Muscle layer of duodenum (tissue), 2 donors: ENCODE data around the gene FPR2.

Experiments used
- H3K27ac ChIP-seq: one replicate; pipeline ENCODE4 v1.7.0; 2013; ENCODE audit warnings: mild to moderate bottlenecking, low read length
- H3K27me3 ChIP-seq: one replicate; pipeline ENCODE4 v1.7.0; 2013; ENCODE audit warnings: low read depth, mild to moderate bottlenecking, control low read depth, low read length
- H3K36me3 ChIP-seq, 2 donors: one replicate each; pipeline ENCODE4 v1.7.0; 2013; ENCODE audit warnings: low read length in 2 of 2, control low read depth in 1 of 2, mild to moderate bottlenecking in 1 of 2; ENCODE audit not compliant: insufficient read depth in 2 of 2, control insufficient read depth in 1 of 2
- H3K4me1 ChIP-seq, 2 donors: one replicate each; pipeline ENCODE4 v1.7.0; 2013; ENCODE audit warnings: low read length in 2 of 2, mild to moderate bottlenecking in 2 of 2, control low read depth in 1 of 2, moderate library complexity in 1 of 2; ENCODE audit not compliant: insufficient read depth in 2 of 2, control insufficient read depth in 1 of 2
- H3K4me3 ChIP-seq, 2 donors: one replicate each; pipeline ENCODE4 v1.7.0; 2013; ENCODE audit warnings: low read length in 2 of 2, low read depth in 1 of 2, mild to moderate bottlenecking in 1 of 2
- H3K9me3 ChIP-seq, 2 donors: one replicate each; pipeline ENCODE4 v1.7.0; 2013; ENCODE audit warnings: low read length in 2 of 2, control low read depth in 1 of 2, mild to moderate bottlenecking in 1 of 2; ENCODE audit not compliant: control insufficient read depth in 1 of 2
- donor health status: healthy.

FPR2 gene

DNA sequence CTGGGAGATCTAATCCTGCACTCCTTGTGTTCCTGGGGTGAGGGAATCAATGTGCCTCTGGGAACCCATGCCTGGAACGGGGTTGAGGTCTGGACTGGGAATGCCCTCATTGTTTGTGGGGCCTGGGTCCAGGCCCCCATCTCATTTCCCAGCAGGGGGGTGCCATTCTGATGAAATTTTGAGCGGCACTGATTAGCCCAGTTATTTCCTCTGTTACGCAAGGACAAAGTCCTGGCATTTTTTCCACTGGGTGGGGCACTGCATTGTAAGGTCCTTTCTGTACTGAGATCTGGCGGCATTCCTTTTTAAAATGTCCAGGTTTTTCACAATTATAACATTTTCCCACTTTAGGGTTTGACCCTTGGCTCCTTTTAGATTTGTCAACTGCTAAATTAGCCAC, 48.8 kb downstream of the FPR2 start:
- no peaks in the 10 kb centered on the region for H3K36me3 ChIP-seq
- peaks cover 4 to 5% of the 10 kb centered on the region in 2 donors for H3K9me3 ChIP-seq
- no peaks in the 10 kb centered on the region for H3K27me3 ChIP-seq
- no peak overlapping the region for H3K27ac ChIP-seq
- H3K4me3 ChIP-seq = no peak overlapping the region
- no peaks in the 10 kb centered on the region for H3K4me1 ChIP-seq

DNA sequence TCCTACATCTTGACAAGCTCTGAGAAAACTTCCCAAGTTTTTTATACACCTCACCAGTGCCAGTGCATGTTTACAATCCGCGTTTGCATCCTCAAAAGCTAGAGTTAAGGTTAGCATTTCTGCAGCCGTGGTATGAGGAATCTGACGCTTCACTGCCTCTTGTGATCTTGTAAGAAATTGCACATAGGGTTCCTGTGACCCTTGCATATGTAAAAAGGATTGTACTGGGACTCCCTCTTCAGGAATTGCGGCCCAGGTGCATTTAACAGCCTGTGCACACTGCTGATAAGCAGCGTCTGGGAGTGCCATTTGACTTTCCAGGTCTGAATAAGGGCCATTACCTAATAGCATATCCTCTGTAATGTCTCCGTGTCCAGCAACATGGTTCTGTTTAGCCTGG, 49.2 kb downstream of the FPR2 start:
- no peaks in the 10 kb centered on the region for H3K36me3 ChIP-seq
- H3K9me3 ChIP-seq = peaks cover 4 to 5% of the 10 kb centered on the region in 2 donors
- H3K27me3 ChIP-seq = no peaks in the 10 kb centered on the region
- no peak overlapping the region for H3K27ac ChIP-seq
- H3K4me3 ChIP-seq = no peak overlapping the region
- no peaks in the 10 kb centered on the region for H3K4me1 ChIP-seq

DNA sequence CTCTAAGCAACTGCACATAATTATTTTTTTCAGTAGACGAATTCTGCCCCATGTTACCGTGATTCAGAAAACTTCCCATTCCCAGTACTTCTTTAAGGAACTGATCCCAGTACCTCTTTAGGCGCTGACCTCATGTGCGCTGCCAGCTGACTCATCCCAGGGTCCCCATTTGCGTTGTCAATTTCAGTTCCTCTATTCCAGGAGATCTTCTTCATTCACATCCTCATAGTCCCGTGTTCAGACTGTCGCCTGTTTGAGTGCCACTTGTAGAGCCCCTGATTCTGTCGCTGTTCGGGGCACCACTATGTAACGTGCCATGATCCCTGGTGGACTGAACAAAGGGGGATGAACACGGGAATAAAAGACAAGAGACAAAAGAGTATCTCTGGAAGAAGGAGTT, 50.4 kb downstream of the FPR2 start:
- Histone ChIP-seq H3K4me1 (no peaks in the 10 kb centered on the region), H3K27ac (peak overlapping the region; percentile 41), H3K27me3 (no peaks in the 10 kb centered on the region), H3K4me3 (no peak overlapping the region), H3K9me3 (peaks cover 4 to 5% of the 10 kb centered on the region in 2 donors), H3K36me3 (no peaks in the 10 kb centered on the region)

DNA sequence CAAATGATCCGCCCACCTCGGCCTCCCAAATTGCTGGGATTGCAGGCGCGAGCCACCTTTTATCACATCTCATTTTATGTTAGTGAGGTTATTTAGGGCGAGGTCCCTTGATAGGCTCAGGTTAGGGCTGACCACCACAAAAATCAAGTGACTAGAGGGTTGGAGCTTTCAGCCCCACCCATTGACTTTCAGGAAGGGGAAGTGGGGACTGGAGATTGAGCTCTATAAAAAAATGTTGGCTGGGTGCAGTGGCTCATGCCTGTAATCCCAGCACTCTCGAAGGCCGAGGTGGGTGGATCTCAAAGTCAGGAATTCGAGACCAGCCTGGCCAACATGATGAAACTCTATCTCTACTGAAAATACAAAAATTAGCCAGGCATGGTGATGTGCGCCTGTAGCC, 54.1 kb downstream of the FPR2 start:
- Histone ChIP-seq H3K27me3 (no peaks in the 10 kb centered on the region), H3K36me3 (no peaks in the 10 kb centered on the region), H3K9me3 (peaks cover 4 to 5% of the 10 kb centered on the region in 2 donors), H3K4me1 (no peaks in the 10 kb centered on the region), H3K4me3 (no peak overlapping the region), H3K27ac (no peak overlapping the region)

DNA sequence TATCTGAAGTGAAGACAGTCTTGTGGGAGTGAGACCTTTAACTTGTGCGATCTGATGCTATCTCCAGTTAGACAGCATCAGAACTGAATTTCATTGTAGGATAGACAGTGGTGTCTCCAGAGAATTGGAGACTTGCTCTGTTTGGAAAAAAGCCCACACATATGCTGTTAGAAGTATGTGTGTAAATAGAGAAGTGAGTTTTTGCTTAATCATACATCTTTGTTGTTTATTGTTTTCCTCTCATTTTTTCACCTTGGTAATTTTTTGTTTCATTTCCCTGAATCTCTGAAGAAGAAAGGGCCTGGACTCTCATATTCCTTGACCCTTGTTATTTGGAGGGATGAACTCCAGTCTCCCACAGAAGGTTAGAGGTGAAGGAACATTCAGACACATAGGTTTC, 55.7 kb downstream of the FPR2 start:
- Histone ChIP-seq H3K27ac (no peak overlapping the region), H3K36me3 (no peaks in the 10 kb centered on the region), H3K4me1 (no peaks in the 10 kb centered on the region), H3K4me3 (no peak overlapping the region), H3K9me3 (peaks cover 4 to 5% of the 10 kb centered on the region in 2 donors), H3K27me3 (no peaks in the 10 kb centered on the region)

DNA sequence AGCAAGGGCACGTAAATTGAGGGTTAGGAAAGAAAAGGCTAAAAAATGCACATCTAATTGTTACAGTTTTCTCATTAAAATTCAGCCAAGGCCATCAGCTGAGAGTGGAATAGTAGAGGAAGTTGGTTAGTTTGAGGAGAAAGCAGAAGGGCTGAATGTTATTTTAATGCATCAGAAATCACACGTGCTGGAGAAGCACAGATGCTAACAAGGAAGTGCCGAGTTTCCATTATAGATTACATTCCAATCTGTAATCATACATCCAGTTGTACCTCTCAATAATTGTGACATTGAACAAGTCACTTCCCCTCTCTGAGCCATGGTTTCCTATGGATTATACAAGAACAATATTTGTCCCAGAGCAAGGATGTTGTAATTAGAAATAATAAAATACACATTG, 59.0 kb downstream of the FPR2 start:
- no peak overlapping the region for H3K27ac ChIP-seq
- no peaks in the 10 kb centered on the region for H3K9me3 ChIP-seq
- no peaks in the 10 kb centered on the region for H3K4me1 ChIP-seq
- no peak overlapping the region for H3K4me3 ChIP-seq
- no peaks in the 10 kb centered on the region for H3K36me3 ChIP-seq
- no peaks in the 10 kb centered on the region for H3K27me3 ChIP-seq
